GM23248 (cell line): ENCODE results near the gene CENPM.

Experiments
- EZH2 ChIP-seq: fragments of 200-600 bp; sonication (generic); IDR thresholded peaks from 2 replicates; pipeline ENCODE4 v1.6.1; 2018; ENCODE audit warnings: antibody characterized with exemption, mild to moderate bottlenecking; ENCODE audit not compliant: insufficient read depth, poor library complexity, severe bottlenecking
- EZH2phosphoT487 ChIP-seq: fragments of 200-600 bp; sonication (generic); IDR thresholded peaks from 2 replicates; pipeline ENCODE4 v1.6.1; 2018; ENCODE audit warnings: antibody characterized with exemption, moderate library complexity, mild to moderate bottlenecking, low read depth; ENCODE audit not compliant: insufficient read depth

DNA sequence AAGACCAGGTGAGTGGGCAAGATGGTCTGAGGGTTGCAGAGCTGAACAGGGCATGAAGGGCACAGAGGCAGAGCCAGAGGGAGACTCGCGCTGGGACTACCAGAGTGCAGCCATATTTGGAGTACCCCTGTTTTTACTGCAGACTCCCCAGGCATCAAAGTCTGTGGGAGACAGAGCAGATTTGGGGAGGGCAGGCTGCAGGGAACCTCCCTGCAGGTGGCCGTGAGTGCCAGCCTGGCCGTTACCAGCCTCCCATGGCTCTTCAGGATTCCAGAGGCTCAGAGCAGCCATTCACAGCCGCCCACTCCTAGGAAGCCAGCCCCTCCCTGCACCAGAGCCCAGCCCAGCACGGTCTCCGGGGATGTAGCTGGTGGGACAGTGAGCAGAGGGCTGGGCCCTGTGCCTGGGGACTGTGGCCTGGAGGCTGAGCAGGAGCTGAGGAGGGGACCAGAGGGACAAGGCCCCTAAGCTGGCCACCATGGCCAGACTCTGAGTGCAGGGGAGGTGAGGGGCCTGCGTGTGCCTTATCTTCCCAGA, 22.2 kb upstream of the CENPM start, which contains the start of gene SEPTIN3:
- TF ChIP-seq EZH2phosphoT487 (no peak), EZH2 (no peak)
